Immature natural killer cell (primary cell): ENCODE results near the gene FCHO1. TPM values are rescaled to one million over a fixed set of nuclear protein-coding genes. Genes with fewer than 3 reads are reported as not detected.

Source experiments
- DNase-seq, 3 donors: peaks; one replicate each; pipeline ENCODE4 v3.0.0; 2022; ENCODE audit warnings: mixed read lengths in 1 of 3
- H3K27ac Mint-ChIP-seq, 6 donors: one replicate each; pipeline ENCODE4 v1.8.0; 2020; ENCODE audit warnings: mixed read lengths in 6 of 6, mild to moderate bottlenecking in 5 of 6, inconsistent platforms in 4 of 6, moderate library complexity in 3 of 6
- H3K27me3 Mint-ChIP-seq, 3 donors: one replicate each; pipeline ENCODE4 v1.8.0; 2020 to 2021; ENCODE audit warnings: low read depth in 3 of 3, mild to moderate bottlenecking in 3 of 3, mixed read lengths in 3 of 3, moderate library complexity in 3 of 3, inconsistent platforms in 1 of 3
- H3K36me3 Mint-ChIP-seq, 3 donors: one replicate each; pipeline ENCODE4 v1.8.0; 2020; ENCODE audit warnings: mixed read lengths in 3 of 3, inconsistent platforms in 2 of 3, mild to moderate bottlenecking in 2 of 3
- H3K4me1 Mint-ChIP-seq, 2 donors: one replicate each; pipeline ENCODE4 v1.8.0; 2020; ENCODE audit warnings: inconsistent platforms in 2 of 2, mild to moderate bottlenecking in 2 of 2, mixed read lengths in 2 of 2, moderate library complexity in 1 of 2
- H3K4me3 Mint-ChIP-seq, 5 donors: one replicate each; pipeline ENCODE4 v1.8.0; 2020; ENCODE audit warnings: mild to moderate bottlenecking in 5 of 5, mixed read lengths in 5 of 5, inconsistent platforms in 3 of 5, moderate library complexity in 3 of 5
- H3K9me3 Mint-ChIP-seq, 6 donors: one replicate each; pipeline ENCODE4 v1.8.0; 2020; ENCODE audit warnings: mild to moderate bottlenecking in 6 of 6, mixed read lengths in 6 of 6, inconsistent platforms in 4 of 6, moderate library complexity in 3 of 6
- polyA plus RNA-seq, 3 donors: library from polyadenylated mRNA; unstranded; fragments of 300-500 nt; fragmentation: Illumina TruSeq; gene quantifications; one replicate each; pipeline ENCODE4 v1.2.3, GENCODE V29; 2021

The FCHO1 gene
- polyA plus RNA-seq, 3 donors from 2014 or later: 2.0 to 27.0 (median 6.7) TPM

DNA sequence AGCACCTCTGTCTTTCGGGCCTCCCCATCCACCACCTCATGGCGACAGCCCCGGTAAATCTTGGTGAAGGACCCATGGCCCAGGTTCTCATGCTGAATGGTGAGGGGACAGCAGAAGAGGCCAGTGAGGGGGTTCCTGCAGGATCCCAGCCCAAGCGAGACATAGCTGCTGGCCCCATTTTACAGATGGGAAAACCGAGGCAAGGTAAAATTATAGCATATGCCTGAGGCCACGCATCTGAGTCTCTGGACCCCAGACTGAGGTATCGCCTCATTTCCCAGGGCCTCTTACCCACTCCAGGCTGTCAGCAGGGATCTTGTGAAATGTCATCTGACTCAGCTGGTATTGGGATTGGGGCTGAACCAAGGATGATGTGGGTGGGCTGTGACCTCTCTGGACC, 86.7 kb downstream of the FCHO1 start:
- Mint-ChIP-seq H3K4me1 (peaks cover 10 to 11% of the 10 kb centered on the region in 2 donors), H3K4me3 (no peak overlapping the region), H3K27ac (no peak overlapping the region), H3K36me3 (peaks cover 9 to 41% (median 26%) of the 10 kb centered on the region in 3 donors), H3K27me3 (peaks cover 0 to 2% (median 1%) of the 10 kb centered on the region in 3 donors), H3K9me3 (no peaks in the 10 kb centered on the region)
- DNase-seq: no peak

Other genes starting within 250 kb of the FCHO1 start
- gene PGLS, start 239.8 kb upstream of the FCHO1 start, polyA plus RNA-seq: 100 to 1,000 TPM in 2 of 3 donors, 10 to 100 TPM in 1; 65.3 to 118 (median 107) TPM
- 10 to 100 TPM; 16.9 to 26.8 (median 22.6) TPM for gene COLGALT1, start 195.8 kb upstream of the FCHO1 start, polyA plus RNA-seq
- not detected for gene UNC13A, start 63.1 kb upstream of the FCHO1 start, polyA plus RNA-seq
- 10 to 100 TPM; 14.7 to 51.5 (median 17.7) TPM for gene MAP1S, start 32.0 kb upstream of the FCHO1 start, polyA plus RNA-seq
- gene B3GNT3, start 43.7 kb downstream of the FCHO1 start, polyA plus RNA-seq: not detected
- gene INSL3, start 70.0 kb downstream of the FCHO1 start, polyA plus RNA-seq: 1 to 10 TPM in 1 of 3 donors, under 1 TPM in 1, not detected in 1; 0.60 to 2.0 TPM
- 10 to 100 TPM; 43.5 to 79.8 (median 47.4) TPM for gene JAK3, start 96.5 kb downstream of the FCHO1 start, polyA plus RNA-seq
- gene RPL18A, start 108.4 kb downstream of the FCHO1 start, polyA plus RNA-seq: 1,000 to 10,000 TPM; 1,385 to 2,434 (median 1,562) TPM
- gene SLC5A5, start 120.5 kb downstream of the FCHO1 start, polyA plus RNA-seq: 1 to 10 TPM in 1 of 3 donors, under 1 TPM in 1, not detected in 1; 0.75 to 1.4 TPM
- gene CCDC124, start 181.5 kb downstream of the FCHO1 start, polyA plus RNA-seq: 10 to 100 TPM; 45.5 to 76.9 (median 52.1) TPM
- gene KCNN1, start 215.6 kb downstream of the FCHO1 start, polyA plus RNA-seq: not detected